KMS-11 (cell line): ENCODE results near the gene GTF2I.
"Not testable (repeated sequence)": the region's sequence is repeated elsewhere in the genome, so short reads cannot be mapped to it uniquely, and the experiment has no call there.

ENCODE experiments used
- H2AFZ ChIP-seq: fragments of 200-600 bp; sonication (generic); 2 replicates; pipeline ENCODE4 v1.6.1; 2016; ENCODE audit warnings: antibody characterized with exemption, mixed run types, low read depth
- H3K27ac ChIP-seq: fragments of 200-600 bp; sonication (generic); 2 replicates; pipeline ENCODE4 v1.6.1; 2016; ENCODE audit warnings: mild to moderate bottlenecking, mixed run types
- H3K27me3 ChIP-seq: fragments of 200-600 bp; sonication (generic); 2 replicates; pipeline ENCODE4 v1.6.1; 2017; ENCODE audit warnings: mild to moderate bottlenecking, low read depth, mixed run types, moderate library complexity; ENCODE audit not compliant: insufficient read depth
- H3K36me3 ChIP-seq: fragments of 200-600 bp; sonication (generic); 2 replicates; pipeline ENCODE4 v1.6.1; 2017; ENCODE audit warnings: mild to moderate bottlenecking, mixed run types; ENCODE audit not compliant: insufficient read depth
- H3K4me1 ChIP-seq: fragments of 200-600 bp; sonication (generic); 2 replicates; pipeline ENCODE4 v1.6.1; 2016; ENCODE audit warnings: mild to moderate bottlenecking, low read depth, mixed run types; ENCODE audit not compliant: poor library complexity, severe bottlenecking
- H3K4me2 ChIP-seq: fragments of 200-600 bp; sonication (generic); 2 replicates; pipeline ENCODE4 v1.7.0; 2016; ENCODE audit warnings: mild to moderate bottlenecking, mixed run types
- H3K4me3 ChIP-seq: fragments of 200-600 bp; sonication (generic); IDR thresholded peaks from 2 replicates; pipeline ENCODE4 v1.6.1; 2017; ENCODE audit warnings: low read depth, low read length, mixed read lengths; ENCODE audit not compliant: insufficient read depth
- H3K79me2 ChIP-seq: fragments of 200-600 bp; sonication (generic); 2 replicates; pipeline ENCODE4 v1.6.1; 2016; ENCODE audit warnings: low read depth, mixed run types; ENCODE audit not compliant: insufficient read depth
- H3K9ac ChIP-seq: fragments of 200-600 bp; sonication (generic); 2 replicates; pipeline ENCODE4 v1.6.1; 2016; ENCODE audit warnings: mild to moderate bottlenecking, mixed run types
- H4K20me1 ChIP-seq: fragments of 200-600 bp; sonication (generic); 2 replicates; pipeline ENCODE4 v1.6.1; 2016; ENCODE audit warnings: mild to moderate bottlenecking, mixed run types; ENCODE audit not compliant: insufficient read depth

GTF2I gene

GRCh38 chr7:74798644-74799043 lies 141.1 kb downstream of the GTF2I start:
- not testable (repeated sequence) for H3K36me3 ChIP-seq, H3K9ac ChIP-seq, H3K27me3 ChIP-seq, H2AFZ ChIP-seq, H3K79me2 ChIP-seq, H4K20me1 ChIP-seq, H3K4me2 ChIP-seq, H3K4me1 ChIP-seq, H3K27ac ChIP-seq, H3K4me3 ChIP-seq
